HG03575 (cell line): ENCODE measurements around the gene NUBPL.

ENCODE experiments used
- ATAC-seq: cut with Tn5 transposase; IDR thresholded peaks from one replicate; pipeline ENCODE4 v1.9.1; 2021; ENCODE audit not compliant: unreplicated experiment, insufficient number of reproducible peaks, low FRiP score; ENCODE audit errors: extremely low read depth

Gene NUBPL, protein sequence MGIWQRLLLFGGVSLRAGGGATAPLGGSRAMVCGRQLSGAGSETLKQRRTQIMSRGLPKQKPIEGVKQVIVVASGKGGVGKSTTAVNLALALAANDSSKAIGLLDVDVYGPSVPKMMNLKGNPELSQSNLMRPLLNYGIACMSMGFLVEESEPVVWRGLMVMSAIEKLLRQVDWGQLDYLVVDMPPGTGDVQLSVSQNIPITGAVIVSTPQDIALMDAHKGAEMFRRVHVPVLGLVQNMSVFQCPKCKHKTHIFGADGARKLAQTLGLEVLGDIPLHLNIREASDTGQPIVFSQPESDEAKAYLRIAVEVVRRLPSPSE

DNA sequence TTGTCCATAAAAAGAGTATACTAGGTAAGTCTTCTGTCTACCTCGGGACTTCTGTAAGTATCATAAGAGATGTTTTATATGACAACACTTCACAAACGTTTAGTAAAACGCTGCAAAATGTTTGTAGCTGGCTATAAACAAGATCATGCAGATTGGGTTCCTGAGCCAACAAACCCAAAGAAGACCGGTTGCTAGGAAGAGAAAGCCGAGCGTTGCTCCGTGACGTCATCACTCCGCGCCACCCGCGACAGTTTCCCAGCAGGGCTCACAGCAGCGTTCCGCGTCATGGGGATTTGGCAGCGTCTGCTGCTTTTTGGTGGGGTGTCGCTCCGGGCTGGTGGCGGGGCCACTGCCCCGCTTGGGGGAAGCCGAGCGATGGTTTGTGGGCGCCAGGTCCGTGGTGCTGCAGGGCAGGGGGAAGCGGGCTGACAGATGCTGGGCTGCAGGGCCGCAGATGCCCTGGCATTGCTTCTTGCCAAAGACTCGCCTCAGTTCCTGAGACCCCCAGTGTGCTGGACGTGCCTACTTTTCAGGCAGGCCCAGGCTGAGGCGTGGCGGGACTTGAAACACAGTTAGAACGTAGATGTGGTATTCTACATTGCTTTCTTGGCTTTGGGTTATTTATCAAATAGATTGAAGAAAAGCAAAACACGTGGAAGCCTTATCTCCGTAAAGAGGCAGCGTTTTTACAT, at the start of gene NUBPL:
TSS of gene NUBPL (plus strand) at position 250 of the 692 bp plus-strand sequence. CDS start at position 286, 36 bp downstream.
- ATAC-seq = peak; percentile 91

DNA sequence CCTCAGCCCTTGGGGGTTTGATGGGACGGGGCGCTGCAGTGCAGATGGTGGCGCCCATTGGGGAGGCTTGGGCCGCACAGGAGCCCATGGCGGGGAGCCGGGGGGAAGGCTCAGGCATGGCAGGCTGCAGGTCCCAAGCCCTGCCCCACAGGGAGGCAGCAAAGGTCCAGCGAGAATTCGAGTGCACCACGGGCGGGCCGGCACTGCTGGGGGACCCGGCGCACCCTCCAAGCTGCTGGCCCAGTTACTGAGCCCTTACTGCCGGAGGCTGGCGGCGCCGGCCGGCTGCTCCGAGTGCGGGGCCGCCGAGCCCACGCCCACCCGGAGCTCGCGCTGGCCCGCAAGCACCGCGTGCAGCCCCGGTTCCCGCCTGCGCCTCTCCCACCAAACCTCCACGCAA, 34.1 kb upstream of the NUBPL start:
- no peak for ATAC-seq

DNA sequence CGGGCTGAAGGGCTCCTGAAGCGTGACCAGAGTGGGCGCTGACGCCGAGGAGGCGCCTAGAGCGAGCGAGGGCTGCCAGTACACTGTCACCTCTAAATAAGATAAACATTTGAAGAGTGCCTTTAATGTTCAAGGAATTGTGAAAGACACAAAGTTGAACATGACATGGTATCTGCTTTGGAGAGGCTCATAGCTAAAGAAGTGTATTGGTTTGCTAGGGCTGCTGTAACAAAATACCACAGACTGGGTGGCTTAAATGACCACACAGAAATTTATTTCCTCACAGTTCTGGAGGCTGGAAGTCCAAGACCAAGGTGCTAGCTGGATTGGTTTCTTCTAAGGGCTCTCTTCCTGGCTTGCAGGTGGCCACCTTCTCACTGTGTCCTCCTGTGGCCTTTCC, 33.7 kb upstream of the NUBPL start:
- no peak for ATAC-seq

DNA sequence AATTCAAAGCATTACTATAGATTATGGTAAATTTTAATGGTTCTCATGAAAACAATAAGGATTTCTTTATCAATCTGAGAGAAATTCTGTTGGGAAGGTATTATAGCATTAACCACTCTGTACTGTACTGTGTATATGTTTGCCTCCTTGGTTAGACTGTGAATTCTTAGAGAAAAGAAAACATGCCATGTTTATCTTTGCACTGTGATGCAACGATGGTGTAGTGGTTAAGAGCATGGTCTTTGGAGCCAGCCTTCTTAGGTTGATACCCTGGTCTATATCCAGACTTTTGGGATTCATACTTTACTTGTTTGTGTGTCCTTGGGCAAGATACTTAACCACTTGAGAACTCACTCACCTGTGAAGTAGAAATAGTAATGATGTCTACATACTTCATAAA, 32.2 kb upstream of the NUBPL start:
- ATAC-seq = no peak

DNA sequence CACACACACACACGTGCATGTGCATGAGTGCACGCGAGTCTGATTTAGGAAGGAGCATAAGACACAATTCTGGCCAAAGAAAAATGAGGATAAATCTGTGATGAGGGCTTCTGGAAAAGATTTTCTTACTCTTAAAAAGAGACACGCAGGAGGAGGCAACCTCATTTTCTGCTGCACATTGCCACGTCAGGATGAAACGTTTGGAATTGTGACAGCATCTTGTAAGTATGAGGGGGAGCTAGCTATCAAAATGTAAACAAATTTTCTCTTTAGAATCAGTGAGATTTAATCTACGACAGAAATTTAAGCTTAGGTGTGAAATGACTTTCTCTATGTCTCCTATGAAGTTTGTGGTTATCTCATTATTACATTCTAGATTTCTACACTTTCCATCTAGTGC, 31.1 kb upstream of the NUBPL start:
- ATAC-seq = no peak

DNA sequence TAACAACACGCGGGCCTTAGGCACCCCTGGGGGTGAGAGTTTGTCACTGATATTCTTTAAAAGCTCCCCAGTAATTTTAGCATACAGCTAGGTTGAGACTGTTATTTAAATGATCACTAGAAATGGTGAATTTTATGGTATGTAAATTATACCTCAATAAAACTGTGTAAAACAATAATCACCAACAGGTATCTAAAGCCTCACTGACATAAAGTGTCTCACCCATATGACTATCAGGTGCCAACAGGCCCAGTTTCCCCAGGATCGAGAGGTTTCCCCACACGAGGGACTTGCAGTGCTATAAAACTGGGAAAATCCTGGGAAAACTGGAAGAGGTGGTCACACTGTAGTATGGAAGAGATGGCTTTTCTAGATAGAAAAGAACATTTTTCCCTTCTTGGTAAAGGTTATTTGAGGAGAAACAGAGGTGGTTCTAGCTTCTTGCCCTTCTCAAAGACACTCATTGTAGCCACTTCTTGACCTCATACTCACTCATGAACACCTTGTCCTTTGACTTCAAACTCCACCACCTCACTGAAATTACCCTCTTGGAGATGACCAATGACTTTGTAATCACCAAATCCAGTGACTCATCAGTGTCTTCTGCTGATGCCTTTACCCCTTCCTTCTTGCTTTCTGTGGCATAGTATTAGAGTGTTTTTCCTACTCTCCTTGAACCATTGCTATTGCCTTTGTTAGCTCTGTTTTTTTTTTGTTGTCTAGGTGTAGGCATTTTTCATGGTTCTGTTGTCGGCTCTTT, 24.8 kb upstream of the NUBPL start:
- ATAC-seq = no peak

DNA sequence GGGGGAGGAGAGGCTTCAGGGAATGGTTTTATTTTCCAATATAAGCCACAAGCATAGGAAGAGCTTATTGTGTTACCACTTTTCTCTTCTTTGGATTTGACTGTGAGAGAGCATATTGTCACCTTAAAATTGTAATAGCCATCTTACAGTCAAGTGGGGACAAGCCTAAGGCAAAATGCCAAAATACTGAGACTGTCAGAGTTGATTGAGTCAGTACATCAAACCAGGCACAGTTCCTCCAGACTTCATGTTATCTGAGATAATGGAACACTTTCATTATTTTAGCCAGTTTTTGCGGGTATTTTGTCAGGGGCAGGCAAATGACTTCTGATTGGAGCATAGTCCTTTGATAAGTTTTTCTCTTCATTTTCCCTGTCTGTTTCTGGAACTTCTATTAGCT, 19.5 kb upstream of the NUBPL start:
- ATAC-seq = no peak

DNA sequence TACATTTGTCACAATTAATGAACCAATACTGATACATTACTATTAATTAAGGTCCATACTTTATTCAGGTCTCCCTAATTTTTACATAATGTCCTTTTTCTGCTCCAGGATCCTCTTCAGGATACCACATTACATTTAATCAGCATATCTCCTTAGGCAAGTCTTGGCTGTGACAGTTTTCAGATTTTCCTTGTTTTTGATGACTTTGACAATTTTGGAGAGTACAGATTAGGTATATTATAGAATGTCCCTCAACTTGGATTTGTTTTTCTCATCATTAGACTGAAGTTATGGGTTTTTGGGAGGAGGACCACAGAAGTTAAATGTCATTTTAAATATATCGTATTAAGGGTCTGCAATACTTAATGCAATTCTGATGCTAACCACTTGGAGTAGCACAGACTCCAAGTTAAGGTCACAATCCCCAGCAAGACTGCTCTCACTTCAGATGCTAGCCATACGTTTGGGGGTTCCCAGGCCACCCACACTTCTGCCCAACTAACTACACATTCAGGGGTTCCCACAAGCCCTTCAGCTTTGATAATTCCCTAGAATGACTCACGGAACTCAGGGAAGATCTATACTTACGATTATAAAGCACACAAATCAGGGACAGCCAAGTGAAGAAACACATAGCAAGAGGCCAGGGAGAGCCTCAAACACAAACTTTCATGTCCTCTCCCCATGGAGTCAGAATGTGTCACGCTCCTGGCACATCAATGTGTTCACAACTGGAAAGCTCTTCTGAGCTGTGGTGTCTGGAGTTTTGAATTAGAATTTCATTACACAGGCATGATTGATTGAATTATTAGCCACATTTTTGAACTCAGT, 17.0 kb upstream of the NUBPL start:
- ATAC-seq = no peak

DNA sequence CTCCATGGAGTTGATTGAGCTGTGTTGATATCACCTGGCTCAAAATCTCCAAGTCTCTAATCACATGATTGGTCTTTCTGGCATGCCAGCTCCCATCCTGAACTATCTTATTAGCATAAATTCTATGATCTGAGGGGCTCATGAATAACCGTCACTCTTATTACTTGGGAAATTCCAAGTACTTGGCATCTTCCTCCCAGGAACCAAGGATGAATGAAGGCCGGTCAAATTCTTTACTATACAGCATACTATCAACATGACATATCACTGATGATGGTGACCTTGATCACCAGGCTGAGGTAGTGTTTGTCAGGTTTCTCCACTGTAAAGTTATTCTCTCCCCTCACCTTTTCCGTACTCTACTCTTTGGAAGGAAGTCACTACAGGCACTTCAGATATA, 16.4 kb upstream of the NUBPL start:
- no peak for ATAC-seq

DNA sequence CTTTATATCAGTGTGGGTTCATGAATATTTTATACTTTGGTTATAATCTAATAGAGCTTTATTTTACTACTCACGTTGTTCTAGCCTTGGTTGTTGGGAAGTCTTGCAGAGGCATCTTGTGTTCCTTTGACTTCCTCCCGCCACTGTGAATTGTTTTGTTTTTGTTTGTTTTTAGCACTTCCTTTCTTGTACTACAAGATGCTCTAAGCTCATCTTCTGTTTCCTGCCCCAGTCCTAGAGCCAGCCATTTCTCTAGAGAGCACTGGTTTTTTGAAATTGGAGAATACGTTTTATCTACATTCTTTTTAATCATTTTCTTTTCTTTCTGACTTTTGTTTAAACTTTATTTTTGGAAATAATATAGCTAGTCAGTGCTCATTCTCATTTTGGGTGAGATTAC, 15.9 kb upstream of the NUBPL start:
- no peak for ATAC-seq

DNA sequence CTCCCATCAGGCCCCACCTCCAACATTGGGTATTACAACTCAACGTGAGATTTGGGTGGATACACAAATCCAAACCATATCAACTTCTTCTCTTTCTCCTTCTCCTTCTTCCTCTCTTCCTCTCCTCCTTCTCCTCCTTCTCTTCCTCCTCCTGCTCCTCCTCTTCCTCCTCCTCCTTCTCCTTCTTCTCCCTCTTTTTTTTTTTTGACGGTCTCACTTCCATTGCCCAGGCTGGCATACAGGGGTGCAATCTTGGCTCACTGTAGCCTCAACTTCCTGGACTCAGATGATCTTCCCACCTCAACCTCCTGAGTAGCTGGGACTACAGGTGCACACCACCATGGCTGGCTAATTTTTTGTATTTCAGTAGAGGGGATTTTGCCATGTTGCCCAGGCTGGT, 11.4 kb upstream of the NUBPL start:
- no peak for ATAC-seq

DNA sequence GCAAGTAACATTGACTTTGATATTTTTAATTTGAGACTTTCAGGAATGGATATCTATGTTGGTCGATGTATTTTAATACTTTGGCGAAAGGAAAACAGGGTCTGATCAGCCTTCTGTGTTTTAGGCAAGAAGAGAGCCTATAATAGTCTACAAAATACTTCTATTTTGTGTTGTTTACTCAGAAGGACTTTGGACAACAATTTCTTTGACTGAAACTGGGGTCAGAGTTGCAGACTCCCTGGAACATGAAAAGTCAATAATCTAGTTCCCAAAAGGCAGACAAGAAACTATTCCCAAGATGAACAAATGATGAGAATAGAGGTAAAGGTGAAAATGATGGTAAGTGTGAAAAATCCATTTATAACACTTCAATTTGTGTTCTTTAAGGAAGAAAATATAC, 10.6 kb upstream of the NUBPL start:
- ATAC-seq = no peak

DNA sequence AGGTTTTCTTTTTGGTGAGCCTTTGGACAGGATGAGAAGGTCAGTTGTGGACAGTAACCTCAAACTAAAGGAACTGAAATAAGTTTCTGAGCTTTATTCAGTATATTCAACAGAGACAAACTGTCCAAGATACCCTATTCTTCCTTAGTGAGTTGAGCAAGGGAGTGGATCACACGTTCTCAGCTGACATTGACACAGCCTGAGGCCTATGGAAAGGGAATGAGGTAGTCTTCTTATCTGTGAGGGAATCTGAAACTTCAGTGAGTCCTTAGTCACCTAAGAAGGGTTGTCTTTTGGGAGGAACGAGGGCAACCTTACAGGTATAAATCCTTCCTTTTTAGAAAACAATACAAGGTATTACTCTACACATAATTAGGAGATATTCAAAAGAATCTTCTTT, 5.0 kb upstream of the NUBPL start:
- no peak for ATAC-seq

DNA sequence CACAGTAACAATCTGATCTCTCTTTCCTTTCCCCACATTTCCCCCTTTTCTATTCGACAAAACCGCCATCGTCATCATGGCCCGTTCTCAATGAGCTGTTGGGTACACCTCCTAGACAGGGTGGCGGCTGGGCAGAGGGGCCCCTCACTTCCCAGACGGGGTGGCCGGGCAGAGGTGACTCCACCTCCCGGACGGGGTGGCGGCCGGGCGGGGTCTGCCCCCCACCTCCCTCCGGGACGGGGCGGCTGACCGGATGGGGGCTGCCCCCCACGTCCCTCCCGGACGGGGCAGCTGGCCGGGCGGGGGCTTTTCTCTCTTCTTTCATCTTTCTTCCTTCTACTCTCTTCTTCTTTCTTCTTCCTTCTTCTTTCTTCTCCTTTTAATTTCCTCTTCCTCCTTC, 1.3 kb upstream of the NUBPL start:
- no peak for ATAC-seq

DNA sequence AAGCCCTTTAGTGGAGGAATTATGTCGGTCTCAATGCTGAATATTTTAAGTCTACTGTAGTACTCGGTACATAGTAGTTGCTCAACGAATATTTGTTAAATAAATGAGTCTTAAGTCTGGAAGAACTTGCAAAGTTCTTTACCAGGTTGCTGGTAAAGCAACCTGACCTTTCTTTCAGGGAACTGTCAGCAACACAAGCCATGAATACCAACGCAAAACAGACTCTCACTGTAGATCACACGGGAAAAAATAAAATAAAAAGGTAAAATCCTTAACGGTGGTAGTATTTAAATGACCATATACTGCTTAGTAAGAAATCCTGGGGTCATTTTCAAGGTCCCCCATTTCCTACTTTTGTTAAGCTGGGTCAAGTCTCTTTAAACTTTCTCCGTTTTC, 447 bp upstream of the NUBPL start:
- ATAC-seq = no peak

DNA sequence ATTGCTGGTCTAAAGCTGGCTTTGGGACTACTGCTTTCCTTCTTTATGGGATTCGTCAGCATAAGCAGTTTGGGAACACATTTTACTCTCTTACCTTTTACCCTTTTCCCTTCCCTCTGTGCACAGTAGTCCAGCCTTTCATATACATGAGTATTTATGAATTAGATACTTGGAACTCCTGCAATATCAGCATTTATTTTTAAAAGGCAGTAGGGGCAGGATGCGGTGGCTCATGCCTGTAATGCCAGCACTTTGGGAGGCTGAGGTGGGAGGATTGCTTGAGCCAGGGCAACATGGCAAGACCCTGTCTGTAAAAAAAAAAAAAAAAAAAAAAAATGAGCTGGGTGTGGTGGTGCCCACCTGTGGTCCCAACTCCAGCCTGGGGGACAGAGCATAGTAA, 3.0 kb downstream of the NUBPL start:
- no peak for ATAC-seq

DNA sequence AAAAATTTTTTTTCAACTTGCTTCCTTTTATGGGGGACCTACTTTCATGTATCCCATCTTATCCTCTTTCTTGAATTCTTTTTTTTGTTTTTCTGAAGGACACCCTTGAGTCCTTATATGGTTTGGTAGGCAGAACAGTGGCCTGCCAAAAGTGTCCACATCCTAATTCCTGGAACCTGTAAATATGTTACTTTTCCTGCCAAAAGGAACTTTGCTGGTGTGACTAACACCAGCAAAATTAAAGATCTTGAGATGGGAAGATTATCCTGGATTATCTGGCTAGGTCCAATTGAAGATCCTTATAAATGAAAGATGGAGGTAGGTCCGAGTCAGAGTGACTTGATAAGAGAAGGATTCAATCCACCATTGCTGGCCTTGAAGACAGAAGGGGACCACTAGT, 5.3 kb downstream of the NUBPL start:
- ATAC-seq = no peak

DNA sequence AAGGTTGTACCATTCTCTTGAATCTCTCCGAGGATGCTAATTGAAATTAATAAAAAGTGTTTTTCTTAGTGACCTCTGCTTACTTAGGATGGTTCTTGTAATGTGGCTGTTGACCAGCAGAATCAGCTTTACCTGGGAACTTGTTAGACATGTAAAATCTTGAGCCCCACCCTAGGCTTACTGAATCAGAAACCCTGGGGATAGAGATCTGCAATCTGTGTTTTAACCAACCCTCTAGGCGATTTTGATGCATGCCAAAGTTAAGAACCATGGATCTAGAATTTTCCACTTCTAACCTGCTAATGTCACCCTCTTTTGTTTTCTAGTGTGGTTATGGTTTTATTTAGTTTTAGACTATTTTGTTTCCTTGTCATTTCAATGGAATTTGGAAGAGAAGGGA, 6.5 kb downstream of the NUBPL start:
- no peak for ATAC-seq

DNA sequence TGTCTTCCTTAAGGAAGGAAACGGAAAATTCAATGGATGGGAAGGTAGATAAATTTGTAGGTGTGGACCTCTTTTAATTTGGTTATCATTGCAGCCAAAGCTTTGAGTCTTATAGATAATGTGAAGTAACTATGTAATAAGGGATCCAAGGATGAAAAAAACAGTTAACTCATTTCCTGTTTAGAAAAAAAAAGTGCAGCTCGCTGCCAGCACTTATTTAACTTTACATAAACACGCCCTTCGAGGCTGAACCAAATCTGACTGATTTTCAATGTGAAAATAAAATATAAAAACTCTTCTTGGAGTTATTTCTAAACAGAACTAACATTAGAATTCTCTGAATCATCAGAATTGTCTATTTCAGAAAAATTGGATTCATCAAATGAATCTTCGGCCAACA, 7.0 kb downstream of the NUBPL start:
- no peak for ATAC-seq
